MM.1S (cell line): ENCODE data around the gene HMX2.

Experiments used
- CTCF ChIP-seq: fragments of 300-600 bp; sonication (generic); IDR thresholded peaks from 2 replicates; pipeline ENCODE4 v1.5.1; 2016; ENCODE audit warnings: antibody characterized with exemption, low read length, mixed read lengths
- EZH2phosphoT487 ChIP-seq: fragments of 300-600 bp; sonication (generic); IDR thresholded peaks from 2 replicates; pipeline ENCODE4 v1.6.1; 2018; ENCODE audit warnings: antibody characterized with exemption, low read length

- no peak for TF ChIP-seq CTCF
- TF ChIP-seq EZH2phosphoT487: no peak
These were observed 23.0 kb downstream of the HMX2 start for GRCh38 chr10:123170961-123171360.
